OCI-LY1 (cell line): ENCODE measurements around the gene USH2A.
A peak's percentile ranks its signal among the peaks of the same experiment; 100 is the strongest.
"Not testable (repeated sequence)": the region's sequence is repeated elsewhere in the genome, so short reads cannot be mapped to it uniquely, and the experiment has no call there.

Experiments
- H2AFZ ChIP-seq: fragments of 200-600 bp; sonication (generic), shearing (Covaris generic); 2 replicates; pipeline ENCODE4 v1.6.0; 2014; ENCODE audit warnings: antibody characterized with exemption, mild to moderate bottlenecking, low read length
- H3F3A ChIP-seq: fragments of 200-600 bp; sonication (generic), shearing (Covaris generic); 2 replicates; pipeline ENCODE4 v1.6.0; 2014; ENCODE audit warnings: mild to moderate bottlenecking, antibody characterized with exemption, low read length, moderate library complexity; ENCODE audit not compliant: insufficient read depth
- H3K27ac ChIP-seq: fragments of 200-600 bp; sonication (generic); 2 replicates; pipeline ENCODE4 v1.5.1; 2014; ENCODE audit warnings: low read length, mixed run types, mild to moderate bottlenecking, low read depth; ENCODE audit not compliant: poor library complexity, severe bottlenecking
- H3K27me3 ChIP-seq: fragments of 200-600 bp; sonication (generic); 2 replicates; pipeline ENCODE4 v1.6.0; 2014; ENCODE audit warnings: antibody characterized with exemption, mild to moderate bottlenecking, low read length, moderate library complexity; ENCODE audit not compliant: insufficient read depth
- H3K36me3 ChIP-seq: fragments of 200-600 bp; sonication (generic); 2 replicates; pipeline ENCODE4 v1.6.1; 2014; ENCODE audit warnings: mild to moderate bottlenecking, antibody characterized with exemption, low read length, moderate library complexity, mixed read lengths; ENCODE audit not compliant: insufficient read depth
- H3K4me1 ChIP-seq: fragments of 200-600 bp; sonication (generic); 2 replicates; pipeline ENCODE4 v1.5.1; 2014; ENCODE audit warnings: mild to moderate bottlenecking, low read length, moderate library complexity; ENCODE audit not compliant: insufficient read depth, severe bottlenecking
- H3K4me2 ChIP-seq: fragments of 200-600 bp; sonication (generic), shearing (Covaris generic); 2 replicates; pipeline ENCODE4 v1.6.1; 2014; ENCODE audit warnings: low read length
- H3K4me3 ChIP-seq: fragments of 200-600 bp; sonication (generic); 2 replicates; pipeline ENCODE4 v1.5.1; 2014; ENCODE audit warnings: low read length, low read depth, mild to moderate bottlenecking, mixed read lengths; ENCODE audit not compliant: poor library complexity, severe bottlenecking
- H3K79me2 ChIP-seq: fragments of 200-600 bp; shearing (Covaris generic); 2 replicates; pipeline ENCODE4 v1.6.1; 2016; ENCODE audit warnings: mixed run types, low read length, mixed read lengths; ENCODE audit not compliant: insufficient read depth
- H3K9ac ChIP-seq: fragments of 200-600 bp; sonication (generic), shearing (Covaris generic); 2 replicates; pipeline ENCODE4 v1.6.1; 2014; ENCODE audit warnings: mild to moderate bottlenecking, low read length, mixed read lengths
- H3K9me2 ChIP-seq: fragments of 200-600 bp; sonication (generic), shearing (Covaris generic); 2 replicates; pipeline ENCODE4 v1.6.1; 2014; ENCODE audit warnings: low read depth, mild to moderate bottlenecking, low read length, mixed read lengths
- H3K9me3 ChIP-seq: fragments of 200-600 bp; shearing (Covaris generic); 2 replicates; pipeline ENCODE4 v1.6.1; 2014; ENCODE audit warnings: low read length, mixed read lengths
- H4K20me1 ChIP-seq: fragments of 200-600 bp; sonication (generic), shearing (Covaris generic); 2 replicates; pipeline ENCODE4 v1.6.0; 2016; ENCODE audit warnings: mild to moderate bottlenecking, low read length; ENCODE audit not compliant: insufficient read depth
- EZH2 ChIP-seq: fragments of 200-600 bp; sonication (generic), shearing (Covaris generic); IDR thresholded peaks from 2 replicates; pipeline ENCODE4 v1.8.0; 2017; ENCODE audit warnings: borderline replicate concordance, mixed run types, mild to moderate bottlenecking, antibody characterized with exemption, low read length, moderate library complexity, mixed read lengths
- TF ChIP-seq, protein P1 (sequence below): fragments of 200-600 bp; sonication (generic), shearing (Covaris generic); IDR thresholded peaks from 2 replicates; pipeline ENCODE4 v1.5.1; 2017; ENCODE audit warnings: mild to moderate bottlenecking, antibody characterized with exemption, low read length, moderate library complexity, mixed read lengths

Gene USH2A

GRCh38 chr1:216014086-216014485 lies 409.2 kb downstream of the USH2A start:
- H4K20me1 ChIP-seq = no peaks in the 10 kb centered on the region
- no peak overlapping the region for H3K27ac ChIP-seq
- no peak overlapping the region for H3K9ac ChIP-seq
- H3K4me3 ChIP-seq = no peak overlapping the region
- no peak overlapping the region for H2AFZ ChIP-seq
- H3K9me3 ChIP-seq = no peaks in the 10 kb centered on the region
- H3K27me3 ChIP-seq = no peaks in the 10 kb centered on the region
- TF ChIP-seq EZH2 = no peak
- TF ChIP-seq, protein P1, sequence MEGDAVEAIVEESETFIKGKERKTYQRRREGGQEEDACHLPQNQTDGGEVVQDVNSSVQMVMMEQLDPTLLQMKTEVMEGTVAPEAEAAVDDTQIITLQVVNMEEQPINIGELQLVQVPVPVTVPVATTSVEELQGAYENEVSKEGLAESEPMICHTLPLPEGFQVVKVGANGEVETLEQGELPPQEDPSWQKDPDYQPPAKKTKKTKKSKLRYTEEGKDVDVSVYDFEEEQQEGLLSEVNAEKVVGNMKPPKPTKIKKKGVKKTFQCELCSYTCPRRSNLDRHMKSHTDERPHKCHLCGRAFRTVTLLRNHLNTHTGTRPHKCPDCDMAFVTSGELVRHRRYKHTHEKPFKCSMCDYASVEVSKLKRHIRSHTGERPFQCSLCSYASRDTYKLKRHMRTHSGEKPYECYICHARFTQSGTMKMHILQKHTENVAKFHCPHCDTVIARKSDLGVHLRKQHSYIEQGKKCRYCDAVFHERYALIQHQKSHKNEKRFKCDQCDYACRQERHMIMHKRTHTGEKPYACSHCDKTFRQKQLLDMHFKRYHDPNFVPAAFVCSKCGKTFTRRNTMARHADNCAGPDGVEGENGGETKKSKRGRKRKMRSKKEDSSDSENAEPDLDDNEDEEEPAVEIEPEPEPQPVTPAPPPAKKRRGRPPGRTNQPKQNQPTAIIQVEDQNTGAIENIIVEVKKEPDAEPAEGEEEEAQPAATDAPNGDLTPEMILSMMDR = no peak
- H3K4me1 ChIP-seq = no peaks in the 10 kb centered on the region
- H3K4me2 ChIP-seq = no peak overlapping the region
- H3K9me2 ChIP-seq = no peaks in the 10 kb centered on the region
- H3F3A ChIP-seq = no peaks in the 10 kb centered on the region
- no peaks in the 10 kb centered on the region for H3K79me2 ChIP-seq
- no peaks in the 10 kb centered on the region for H3K36me3 ChIP-seq

GRCh38 chr1:216009456-216009855 lies 413.8 kb downstream of the USH2A start:
- not testable (repeated sequence) for H3K27me3 ChIP-seq, H3K36me3 ChIP-seq, H3K9me2 ChIP-seq, H3K4me2 ChIP-seq, H4K20me1 ChIP-seq, H3K9ac ChIP-seq, H3F3A ChIP-seq, H3K79me2 ChIP-seq, H3K9me3 ChIP-seq, H2AFZ ChIP-seq, H3K4me1 ChIP-seq, H3K27ac ChIP-seq, H3K4me3 ChIP-seq

DNA sequence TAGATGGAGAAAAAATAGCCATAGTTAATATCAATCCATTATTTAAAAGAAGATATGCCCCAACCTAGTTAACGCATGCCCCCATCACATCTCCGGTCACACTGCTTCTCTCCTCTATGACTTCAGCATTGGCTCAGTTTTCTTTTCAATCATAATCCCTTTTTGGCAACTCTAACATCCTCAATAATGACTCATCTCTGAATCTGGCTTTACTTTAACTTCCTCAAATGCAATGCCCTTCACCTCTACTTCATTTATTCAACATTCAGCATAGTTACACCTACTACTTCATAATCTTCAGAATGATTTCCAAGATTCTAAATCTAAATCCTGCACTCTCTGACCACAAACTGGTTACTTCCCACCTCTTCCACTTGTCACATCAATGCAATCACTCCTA lies 417.3 kb downstream of the USH2A start:
- H3K4me3 ChIP-seq = no peak overlapping the region
- no peaks in the 10 kb centered on the region for H3K9me3 ChIP-seq
- H3K27ac ChIP-seq = no peak overlapping the region
- no peaks in the 10 kb centered on the region for H3K4me1 ChIP-seq
- H2AFZ ChIP-seq = no peak overlapping the region
- H3K4me2 ChIP-seq = no peak overlapping the region
- no peaks in the 10 kb centered on the region for H4K20me1 ChIP-seq
- no peaks in the 10 kb centered on the region for H3F3A ChIP-seq
- H3K9ac ChIP-seq = no peak overlapping the region
- no peaks in the 10 kb centered on the region for H3K79me2 ChIP-seq
- H3K27me3 ChIP-seq = no peaks in the 10 kb centered on the region
- H3K36me3 ChIP-seq = no peaks in the 10 kb centered on the region
- no peaks in the 10 kb centered on the region for H3K9me2 ChIP-seq
- TF ChIP-seq, protein P1 = no peak
- TF ChIP-seq EZH2 = no peak

DNA sequence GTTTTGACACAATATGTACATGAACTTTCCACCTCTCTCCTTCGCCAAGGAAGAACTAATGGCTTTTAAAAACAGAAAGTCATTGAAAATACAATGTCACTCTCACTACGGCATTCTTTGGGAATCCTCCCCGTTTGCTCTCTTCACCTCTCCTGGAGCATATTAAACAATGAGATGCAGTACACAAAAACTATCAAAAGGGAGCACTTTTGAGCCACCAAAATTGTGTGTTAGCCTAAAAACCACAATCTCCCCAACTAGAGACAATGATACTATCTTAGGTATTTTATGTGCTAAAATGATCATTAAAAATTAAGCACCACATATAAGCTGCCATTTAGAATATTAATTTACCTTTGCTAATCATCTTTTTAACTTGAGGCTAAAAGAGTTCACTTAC lies 430.6 kb downstream of the USH2A start:
- Histone ChIP-seq H3F3A (no peaks in the 10 kb centered on the region), H3K4me1 (no peaks in the 10 kb centered on the region), H3K79me2 (no peaks in the 10 kb centered on the region), H3K9me2 (no peaks in the 10 kb centered on the region), H3K9me3 (no peaks in the 10 kb centered on the region), H4K20me1 (no peaks in the 10 kb centered on the region), H2AFZ (no peak overlapping the region), H3K4me2 (no peak overlapping the region), H3K4me3 (no peak overlapping the region), H3K9ac (no peak overlapping the region), H3K36me3 (no peaks in the 10 kb centered on the region), H3K27me3 (no peaks in the 10 kb centered on the region), H3K27ac (no peak overlapping the region)
- TF ChIP-seq EZH2 = no peak
- TF ChIP-seq, protein P1 = peak; percentile 41
